Hepatocyte (in vitro differentiated cells): ENCODE results near the gene AQP5.

Experiments
- CTCF ChIP-seq: fragments of 200-600 bp; sonication (generic); IDR thresholded peaks from 2 replicates; pipeline ENCODE4 v1.5.1; 2016; ENCODE audit warnings: antibody characterized with exemption, mild to moderate bottlenecking; ENCODE audit not compliant: poor library complexity
- EZH2 ChIP-seq: fragments of 200-600 bp; sonication (generic); IDR thresholded peaks from 2 replicates; pipeline ENCODE4 v1.6.1; 2016; ENCODE audit warnings: antibody characterized with exemption, mild to moderate bottlenecking, borderline replicate concordance
- EZH2phosphoT487 ChIP-seq: fragments of 200-600 bp; sonication (generic); IDR thresholded peaks from one replicate; pipeline ENCODE4 v1.6.1; 2018; ENCODE audit warnings: antibody characterized with exemption, mild to moderate bottlenecking, low read depth, moderate library complexity; ENCODE audit not compliant: unreplicated experiment, severe bottlenecking

GRCh38 chr12:49970658-49971057 lies 9.0 kb downstream of the AQP5 start:
- TF ChIP-seq EZH2phosphoT487 (no peak), CTCF (no peak), EZH2 (no peak)
